AG10803 (cell line): ENCODE results near the gene MESP1.

ENCODE experiments used
- DNase-seq: peaks from one replicate; pipeline ENCODE4 v3.0.0; 2010; ENCODE audit warnings: low read depth
- H3K4me3 ChIP-seq: 2 replicates; pipeline ENCODE4 v1.5.1; 2011; ENCODE audit warnings: mild to moderate bottlenecking, low read length, control low read depth
- CTCF ChIP-seq: conservative IDR thresholded peaks from 2 replicates; pipeline ENCODE4 v1.5.1; 2011; ENCODE audit warnings: mild to moderate bottlenecking, low read length, control low read depth, inconsistent platforms

Gene MESP1

DNA sequence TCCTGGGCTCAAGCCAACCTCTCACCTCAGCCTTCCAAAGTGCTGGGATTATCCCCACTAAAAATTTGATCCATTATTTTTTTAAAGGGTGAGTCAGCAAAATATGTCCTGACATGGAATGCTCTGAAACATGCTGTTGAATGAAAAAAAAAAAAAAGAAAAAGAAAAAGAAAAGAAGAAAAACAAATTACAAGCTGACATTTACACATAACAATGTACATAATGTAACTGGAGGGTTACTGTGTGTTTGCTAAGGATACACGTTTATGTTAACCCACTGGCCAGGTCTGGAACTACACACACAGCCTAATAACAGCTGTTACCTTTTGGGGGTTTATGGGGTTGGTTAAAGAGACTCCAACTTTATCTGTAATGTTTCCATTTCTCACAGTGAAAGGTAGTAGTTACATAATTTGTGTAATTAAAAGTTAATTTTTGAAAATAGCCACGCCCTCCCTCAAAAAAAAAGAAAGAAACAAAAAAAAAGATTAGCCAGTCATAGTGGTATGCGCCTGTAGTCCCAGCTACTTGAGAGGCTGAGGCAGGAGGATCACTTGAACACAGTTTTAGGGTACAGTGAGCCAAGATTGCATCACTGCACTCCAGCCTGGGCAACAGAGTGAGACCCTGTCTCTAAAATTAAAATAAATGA is 22.0 kb upstream of the MESP1 start:
- H3K4me3 ChIP-seq: no peak overlapping the region
- peak; percentile 36 for DNase-seq
- TF ChIP-seq CTCF: peak; percentile 13; the same call in 1 of the 2 replicates

GRCh38 chr15:89770041-89770440 is 19.0 kb upstream of the MESP1 start:
- no peak for TF ChIP-seq CTCF
- peak; percentile 68 for DNase-seq
- H3K4me3 ChIP-seq: no peak overlapping the region

- TF ChIP-seq CTCF: no peak
- DNase-seq: no peak
- H3K4me3 ChIP-seq: no peak overlapping the region
These were observed 18.3 kb upstream of the MESP1 start for GRCh38 chr15:89769366-89769765.

DNA sequence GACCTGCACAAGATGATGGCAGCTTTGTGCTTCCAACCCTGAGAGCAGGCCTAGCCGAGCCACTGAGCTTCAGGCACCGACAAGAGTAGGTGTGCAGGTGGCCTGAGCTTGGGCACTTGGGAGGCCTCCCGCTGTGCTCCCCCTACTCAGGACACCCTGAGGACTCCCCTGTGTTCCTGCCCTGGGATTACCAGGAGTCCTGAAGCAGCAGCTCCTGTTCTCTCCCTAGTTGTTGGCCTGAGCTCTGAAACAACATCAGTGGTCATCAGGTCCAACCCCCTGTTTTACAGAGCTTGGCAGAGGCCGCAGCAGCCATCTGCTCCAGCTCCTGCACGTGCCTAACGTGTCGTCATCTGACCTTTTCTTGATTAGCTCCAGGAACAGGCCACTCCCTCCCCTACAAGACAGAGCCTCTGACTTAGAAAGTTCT is 17.0 kb upstream of the MESP1 start:
- TF ChIP-seq CTCF: no peak
- peak; percentile 82 for DNase-seq
- no peak overlapping the region for H3K4me3 ChIP-seq

- DNase-seq: no peak
- H3K4me3 ChIP-seq: no peak overlapping the region
- no peak for TF ChIP-seq CTCF
These were observed 16.4 kb upstream of the MESP1 start for GRCh38 chr15:89767411-89767915.

DNA sequence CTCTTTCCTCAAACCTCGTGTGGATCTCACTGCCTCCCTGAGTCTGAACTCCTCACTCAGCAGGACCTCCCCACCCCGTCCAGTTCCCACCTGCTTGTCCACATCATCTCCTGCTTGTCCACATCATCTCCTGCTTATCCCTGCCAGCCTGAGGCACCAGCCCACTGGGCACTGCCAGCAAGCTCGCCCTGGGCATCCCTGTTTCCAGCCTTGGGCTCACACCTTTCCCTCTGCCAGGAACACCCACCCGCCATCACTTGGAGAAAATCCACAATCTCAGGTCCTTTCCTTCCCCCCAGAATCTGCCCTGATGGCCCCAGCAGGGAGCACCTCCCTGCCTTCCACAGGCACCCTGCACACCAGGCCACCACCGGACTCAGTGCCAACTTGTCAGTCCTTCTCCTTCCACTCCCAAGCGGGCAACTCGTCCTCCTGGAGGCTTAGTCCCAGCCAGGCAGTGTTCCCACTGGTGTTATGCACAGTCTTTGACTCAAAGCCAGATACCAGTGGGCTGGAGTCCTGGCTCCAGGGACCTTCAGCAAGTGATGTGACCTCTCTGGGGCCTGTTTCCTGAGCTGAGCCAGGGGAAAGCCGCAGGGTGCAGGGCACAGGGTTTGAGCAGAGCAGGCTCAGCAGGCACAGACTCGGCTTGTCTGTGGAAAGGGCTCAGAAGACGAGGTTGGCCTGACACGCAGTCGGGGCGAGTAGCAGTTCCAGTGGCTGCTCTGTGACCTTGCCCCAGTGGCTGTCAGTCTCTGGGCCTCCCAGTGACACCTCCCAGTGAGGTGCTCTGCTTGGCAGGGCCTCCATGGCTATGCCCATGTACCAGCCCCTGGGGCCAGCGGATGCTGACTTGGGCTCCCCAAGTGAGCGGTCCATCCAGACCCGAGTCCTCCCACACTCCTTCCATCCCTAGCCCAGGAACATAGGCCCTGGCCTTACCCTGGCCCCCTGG is 15.6 kb upstream of the MESP1 start:
- H3K4me3 ChIP-seq: no peak overlapping the region
- no peak for TF ChIP-seq CTCF
- DNase-seq: no peak

DNA sequence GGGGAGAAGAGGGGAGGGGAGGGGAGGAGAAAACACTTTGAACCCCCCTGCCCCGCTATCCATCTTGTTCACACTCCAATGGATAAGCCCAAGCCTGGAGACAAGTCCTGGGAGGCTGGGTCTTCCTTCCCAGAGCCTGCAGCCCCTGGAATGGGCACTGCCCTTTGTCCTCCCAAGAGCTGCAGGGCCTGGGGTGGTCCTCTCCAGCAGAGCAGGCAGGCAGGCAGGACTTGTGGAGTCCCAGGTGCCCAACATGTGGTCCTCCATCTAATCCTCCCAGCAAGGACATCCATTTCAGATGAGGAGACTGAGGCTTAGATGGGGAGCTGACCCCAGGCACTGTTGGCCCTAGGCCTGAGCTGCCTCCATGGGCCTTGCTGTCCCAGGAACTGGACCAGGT is 14.6 kb upstream of the MESP1 start:
- no peak overlapping the region for H3K4me3 ChIP-seq
- no peak for TF ChIP-seq CTCF
- DNase-seq: no peak
